MM.1S (cell line): ENCODE results near the gene MRPL47.

Experiments used
- DNase-seq: peaks from one replicate; pipeline ENCODE4 v3.0.0-alpha.2; 2015
- H2AFZ ChIP-seq: fragments of 300-600 bp; sonication (generic); 2 replicates; pipeline ENCODE4 v1.6.0; 2016; ENCODE audit warnings: antibody characterized with exemption, low read length
- H3F3A ChIP-seq: fragments of 300-600 bp; sonication (generic); 2 replicates; pipeline ENCODE4 v1.6.1; 2016; ENCODE audit warnings: mild to moderate bottlenecking, antibody characterized with exemption, low read length, moderate library complexity, mixed read lengths; ENCODE audit not compliant: insufficient read depth
- H3K27ac ChIP-seq: fragments of 300-600 bp; sonication (generic); 2 replicates; pipeline ENCODE4 v1.5.1; 2016; ENCODE audit warnings: mild to moderate bottlenecking, low read length
- H3K27me3 ChIP-seq: fragments of 300-600 bp; sonication (generic); replicated peaks from 2 replicates; pipeline ENCODE4 v1.6.0; 2016; ENCODE audit warnings: low read length; ENCODE audit not compliant: insufficient read depth
- H3K36me3 ChIP-seq: fragments of 300-600 bp; sonication (generic); replicated peaks from 2 replicates; pipeline ENCODE4 v1.6.1; 2016; ENCODE audit warnings: mild to moderate bottlenecking, low read length, mixed read lengths; ENCODE audit not compliant: insufficient read depth
- H3K4me1 ChIP-seq: fragments of 300-600 bp; sonication (generic); 2 replicates; pipeline ENCODE4 v1.6.1; 2016; ENCODE audit warnings: low read length, mixed read lengths
- H3K4me2 ChIP-seq: fragments of 300-600 bp; sonication (generic); 2 replicates; pipeline ENCODE4 v1.6.0; 2016; ENCODE audit warnings: low read depth, low read length
- H3K4me3 ChIP-seq: fragments of 300-600 bp; sonication (generic); 2 replicates; pipeline ENCODE4 v1.5.1; 2016; ENCODE audit warnings: low read length, mixed read lengths
- H3K79me2 ChIP-seq: fragments of 300-600 bp; sonication (generic); 2 replicates; pipeline ENCODE4 v1.6.1; 2016; ENCODE audit warnings: mixed run types, low read length, mixed read lengths
- H3K9ac ChIP-seq: fragments of 300-600 bp; sonication (generic); 2 replicates; pipeline ENCODE4 v1.6.1; 2016; ENCODE audit warnings: low read length, mixed read lengths
- H3K9me2 ChIP-seq: fragments of 300-600 bp; sonication (generic); replicated peaks from 2 replicates; pipeline ENCODE4 v1.6.1; 2016; ENCODE audit warnings: mild to moderate bottlenecking, low read length, mixed read lengths; ENCODE audit not compliant: insufficient read depth
- H3K9me3 ChIP-seq: fragments of 300-600 bp; sonication (generic); replicated peaks from 2 replicates; pipeline ENCODE4 v1.6.1; 2016; ENCODE audit warnings: mild to moderate bottlenecking, low read length, mixed read lengths; ENCODE audit not compliant: insufficient read depth
- H4K20me1 ChIP-seq: fragments of 300-600 bp; sonication (generic); 2 replicates; pipeline ENCODE4 v1.6.1; 2016; ENCODE audit warnings: mild to moderate bottlenecking, low read length, moderate library complexity, mixed read lengths; ENCODE audit not compliant: insufficient read depth
- CTCF ChIP-seq: fragments of 300-600 bp; sonication (generic); IDR thresholded peaks from 2 replicates; pipeline ENCODE4 v1.5.1; 2016; ENCODE audit warnings: antibody characterized with exemption, low read length, mixed read lengths
- EZH2 ChIP-seq: fragments of 300-600 bp; sonication (generic); optimal IDR thresholded peaks from 2 replicates; pipeline ENCODE3; 2017; ENCODE audit warnings: low read depth, mild to moderate bottlenecking, antibody characterized with exemption, low read length, mixed read lengths
- EZH2phosphoT487 ChIP-seq: fragments of 300-600 bp; sonication (generic); IDR thresholded peaks from 2 replicates; pipeline ENCODE4 v1.6.1; 2018; ENCODE audit warnings: antibody characterized with exemption, low read length

MRPL47 gene

GRCh38 chr3:179565496-179565895 lies 38.9 kb downstream of the MRPL47 start:
- Histone ChIP-seq H3K9me2 (no peaks in the 10 kb centered on the region), H2AFZ (no peak overlapping the region), H3K9me3 (no peaks in the 10 kb centered on the region), H3K4me3 (no peak overlapping the region), H3K36me3 (no peaks in the 10 kb centered on the region; the same call in 1 of the 2 replicates), H3K27me3 (no peaks in the 10 kb centered on the region), H3F3A (0 out of 2 replicates have a peak, but pooled peaks cover 7% of the 10 kb centered on the region), H3K27ac (no peak overlapping the region), H4K20me1 (no peaks in the 10 kb centered on the region), H3K4me1 (peaks cover 9% of the 10 kb centered on the region), H3K79me2 (peaks cover 67% of the 10 kb centered on the region), H3K4me2 (no peak overlapping the region), H3K9ac (no peak overlapping the region)
- TF ChIP-seq EZH2 = no peak
- TF ChIP-seq CTCF = no peak
- TF ChIP-seq EZH2phosphoT487 = no peak
- DNase-seq = no peak

GRCh38 chr3:179563271-179563783 lies 41.1 kb downstream of the MRPL47 start:
- Histone ChIP-seq H3K79me2 (peaks cover 51% of the 10 kb centered on the region), H3K36me3 (no peaks in the 10 kb centered on the region; the same call in 1 of the 2 replicates), H4K20me1 (no peaks in the 10 kb centered on the region), H3K27ac (peak overlapping the region; percentile 79), H2AFZ (peak overlapping the region; percentile 64), H3K9me3 (no peaks in the 10 kb centered on the region), H3K4me1 (peaks cover 9% of the 10 kb centered on the region), H3K9me2 (no peaks in the 10 kb centered on the region), H3F3A (0 out of 2 replicates have a peak, but pooled peaks cover 7% of the 10 kb centered on the region), H3K4me2 (peak overlapping the region; percentile 74), H3K27me3 (no peaks in the 10 kb centered on the region), H3K9ac (peak overlapping the region; percentile 79), H3K4me3 (peak overlapping the region; percentile 93)
- peak; percentile 89 for DNase-seq
- TF ChIP-seq EZH2 = no peak
- peak; percentile 61 for TF ChIP-seq CTCF

- TF ChIP-seq CTCF (no peak), EZH2 (no peak), EZH2phosphoT487 (no peak)
- Histone ChIP-seq H3K9ac (peak within 1 kb of the TSS; percentile 79), H3K36me3 (no peaks in the 10 kb centered on the region), H3K27me3 (no peaks in the 10 kb centered on the region), H4K20me1 (no peaks in the 10 kb centered on the region), H3K4me2 (peak within 1 kb of the TSS; percentile 74), H3K79me2 (peaks cover 45% of the 10 kb centered on the region), H3K9me2 (no peaks in the 10 kb centered on the region), H3K4me1 (peaks cover 9% of the 10 kb centered on the region), H3K27ac (peak within 1 kb of the TSS; percentile 79), H2AFZ (peak within 1 kb of the TSS; percentile 80), H3K9me3 (no peaks in the 10 kb centered on the region), H3F3A (0 out of 2 replicates have a peak, but pooled peaks cover 7% of the 10 kb centered on the region), H3K4me3 (peak within 1 kb of the TSS; percentile 93)
- DNase-seq = peak; percentile 100
Observed at GRCh38 chr3:179562591-179563270, 41.7 kb downstream of the MRPL47 start, which contains the start of gene ACTL6A. Gene ACTL6A (plus strand): TSS chr3:179562926. CDS start chr3:179563093, 167 bp downstream.
